Lung (tissue), 12 donors: ENCODE measurements around the gene NR2F1-AS1. TPM values are rescaled to one million over a fixed set of nuclear protein-coding genes. Genes with fewer than 3 reads are reported as not detected.

Source experiments
- ATAC-seq: fragments of 200-7000 bp; cut with Tn5 transposase; one replicate; pipeline ENCODE4 v1.9.1; 2020; ENCODE audit warnings: moderate number of reproducible peaks; ENCODE audit not compliant: insufficient read depth, low FRiP score
- DNase-seq, 3 donors: peaks; one replicate each; pipeline ENCODE4 v3.0.0-alpha.2; 2013 to 2017
- H3K27ac ChIP-seq, 2 donors: one replicate each; pipeline ENCODE4 v1.5.1; 2013; ENCODE audit warnings: mild to moderate bottlenecking in 2 of 2, moderate library complexity in 2 of 2, control low read depth in 1 of 2, inconsistent platforms in 1 of 2, low read depth in 1 of 2, low read length in 1 of 2
- H3K27me3 ChIP-seq, 3 donors: one replicate each; pipeline ENCODE4 v1.5.1; 2013; ENCODE audit warnings: low read length in 2 of 3; ENCODE audit not compliant: control insufficient read depth in 3 of 3, insufficient read depth in 3 of 3
- H3K36me3 ChIP-seq, 4 donors: one replicate each; pipeline ENCODE4 v1.5.1; 2013; ENCODE audit warnings: low read length in 4 of 4, mild to moderate bottlenecking in 1 of 4, moderate library complexity in 1 of 4; ENCODE audit not compliant: control insufficient read depth in 4 of 4, insufficient read depth in 4 of 4
- H3K4me1 ChIP-seq, 5 donors: one replicate each; pipeline ENCODE4 v1.5.1; 2013; ENCODE audit warnings: low read length in 5 of 5, mild to moderate bottlenecking in 2 of 5, moderate library complexity in 1 of 5; ENCODE audit not compliant: control insufficient read depth in 5 of 5, insufficient read depth in 5 of 5
- H3K4me3 ChIP-seq: one replicate; pipeline ENCODE4 v1.5.1; 2013; ENCODE audit warnings: mild to moderate bottlenecking, control low read depth, moderate library complexity
- H3K9ac ChIP-seq, 2 donors: one replicate each; pipeline ENCODE4 v1.5.1; 2013; ENCODE audit warnings: low read length in 2 of 2, control low read depth in 1 of 2; ENCODE audit not compliant: insufficient read depth in 1 of 2
- H3K9me3 ChIP-seq, 4 donors: one replicate each; pipeline ENCODE4 v1.5.1; 2013; ENCODE audit warnings: low read length in 3 of 4, mild to moderate bottlenecking in 1 of 4, moderate library complexity in 1 of 4; ENCODE audit not compliant: control insufficient read depth in 4 of 4, insufficient read depth in 3 of 4
- WGBS, 2 donors: extraction: QIAGEN DNeasy Blood & Tissue Kit; methylation state at CpG; one replicate each; pipeline ENCODE4 v1.1.7; 2013; 5-methylcytosine and 5-hydroxymethylcytosine counted together
- polyA plus RNA-seq, 2 donors: library from polyadenylated mRNA; stranded (reverse); fragments of 200-250 nt; gene quantifications; one replicate each; pipeline ENCODE4 v1.2.1, GENCODE V29; 2013
- total RNA-seq, 2 donors: library from RNA; depleted of rRNA in 1 of 2; stranded (reverse); fragments of >200 nt in 1 of 2; gene quantifications; one replicate each; pipeline ENCODE4 v1.2.1, GENCODE V29; 2014 to 2021
- TF ChIP-seq, protein P1 (sequence below): IDR thresholded peaks from 2 replicates; pipeline ENCODE4 v1.5.1; 2012; ENCODE audit warnings: mild to moderate bottlenecking; ENCODE audit errors: control extremely low read depth, extremely low read depth
- donor health status: control.
- donor health status: control.
- donor health status: Bipolar disorder and iron deficiency.
- donor health status: healthy.
- donor health status: DM: yes; HTN: yes; CAD: no.

Gene NR2F1-AS1
- total and polyA plus RNA-seq, 4 donors: 3.6 to 50.0 (median 10.9) TPM

DNA sequence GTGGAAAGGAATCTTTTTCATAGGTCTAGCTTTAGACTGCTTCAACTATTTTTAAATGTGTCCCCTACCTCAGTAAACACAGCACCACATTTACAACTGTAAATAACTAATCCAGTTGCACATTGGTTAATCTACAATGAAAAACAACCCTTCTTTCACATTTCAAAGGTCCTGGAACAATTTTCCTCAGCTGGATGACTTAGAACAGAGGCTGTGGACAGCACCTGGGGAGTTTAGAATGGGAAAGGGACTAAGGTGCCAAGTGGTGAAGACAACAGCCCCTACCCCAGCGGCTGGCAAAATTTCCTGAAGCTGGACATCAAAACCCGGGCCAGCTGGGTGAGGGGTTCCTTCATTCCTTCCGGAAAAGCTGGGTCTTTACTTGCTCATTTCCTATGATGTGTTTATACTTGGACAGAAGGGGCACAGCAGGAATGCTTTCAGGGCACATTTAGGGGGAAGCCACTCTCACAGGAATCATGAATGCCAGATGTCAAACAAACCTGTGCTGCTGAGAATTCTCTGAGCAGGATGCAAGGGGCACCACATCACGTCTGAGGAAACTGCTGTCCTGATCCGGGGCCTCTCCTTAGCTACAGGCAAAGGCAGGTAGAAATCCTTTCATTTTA, 158.3 kb downstream of the NR2F1-AS1 start:
- 43 to 57% methylated on average over 5 of the region's 5 CpGs for WGBS, 2 donors
- TF ChIP-seq, protein P1, sequence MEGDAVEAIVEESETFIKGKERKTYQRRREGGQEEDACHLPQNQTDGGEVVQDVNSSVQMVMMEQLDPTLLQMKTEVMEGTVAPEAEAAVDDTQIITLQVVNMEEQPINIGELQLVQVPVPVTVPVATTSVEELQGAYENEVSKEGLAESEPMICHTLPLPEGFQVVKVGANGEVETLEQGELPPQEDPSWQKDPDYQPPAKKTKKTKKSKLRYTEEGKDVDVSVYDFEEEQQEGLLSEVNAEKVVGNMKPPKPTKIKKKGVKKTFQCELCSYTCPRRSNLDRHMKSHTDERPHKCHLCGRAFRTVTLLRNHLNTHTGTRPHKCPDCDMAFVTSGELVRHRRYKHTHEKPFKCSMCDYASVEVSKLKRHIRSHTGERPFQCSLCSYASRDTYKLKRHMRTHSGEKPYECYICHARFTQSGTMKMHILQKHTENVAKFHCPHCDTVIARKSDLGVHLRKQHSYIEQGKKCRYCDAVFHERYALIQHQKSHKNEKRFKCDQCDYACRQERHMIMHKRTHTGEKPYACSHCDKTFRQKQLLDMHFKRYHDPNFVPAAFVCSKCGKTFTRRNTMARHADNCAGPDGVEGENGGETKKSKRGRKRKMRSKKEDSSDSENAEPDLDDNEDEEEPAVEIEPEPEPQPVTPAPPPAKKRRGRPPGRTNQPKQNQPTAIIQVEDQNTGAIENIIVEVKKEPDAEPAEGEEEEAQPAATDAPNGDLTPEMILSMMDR: no peak
- Histone ChIP-seq H3K9ac (no peak overlapping the region), H3K9me3 (no peaks in the 10 kb centered on the region), H3K27ac (no peak overlapping the region), H3K4me3 (no peak overlapping the region), H3K4me1 (peaks cover 0 to 27% (median 3%) of the 10 kb centered on the region in 5 donors), H3K36me3 (no peaks in the 10 kb centered on the region), H3K27me3 (no peaks in the 10 kb centered on the region)
- no peak for ATAC-seq
- no peak for DNase-seq

DNA sequence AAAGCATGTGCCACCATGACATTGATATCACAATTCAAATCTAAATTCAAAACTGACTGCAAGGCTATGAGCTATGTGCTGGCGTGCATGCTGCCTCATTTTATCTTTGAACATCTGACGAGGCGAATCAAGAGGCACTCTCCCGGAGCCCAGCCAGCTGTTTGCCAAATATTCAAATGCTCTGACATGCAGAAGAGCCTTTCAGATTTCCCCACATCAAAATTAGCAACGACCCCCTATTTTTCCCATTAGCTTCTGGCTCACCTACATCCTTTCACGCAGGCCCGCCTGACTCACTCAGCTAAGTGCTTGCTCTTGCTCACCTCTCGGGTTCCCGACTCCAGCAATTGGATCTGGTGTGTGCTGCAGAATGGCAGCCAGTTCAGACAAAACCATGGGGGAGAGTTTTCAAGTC, 159.0 kb downstream of the NR2F1-AS1 start:
- Histone ChIP-seq H3K4me1 (peaks cover 0 to 27% (median 3%) of the 10 kb centered on the region in 5 donors), H3K4me3 (no peak overlapping the region), H3K9me3 (no peaks in the 10 kb centered on the region), H3K27me3 (no peaks in the 10 kb centered on the region), H3K36me3 (no peaks in the 10 kb centered on the region), H3K27ac (no peak overlapping the region), H3K9ac (no peak overlapping the region)
- DNase-seq (peak in 2 of 3 donors; percentile 45 to 53), ATAC-seq (no peak)
- 76 to 82% methylated on average over 9 of the region's 9 CpGs for WGBS, 2 donors
- TF ChIP-seq, protein P1: no peak

DNA sequence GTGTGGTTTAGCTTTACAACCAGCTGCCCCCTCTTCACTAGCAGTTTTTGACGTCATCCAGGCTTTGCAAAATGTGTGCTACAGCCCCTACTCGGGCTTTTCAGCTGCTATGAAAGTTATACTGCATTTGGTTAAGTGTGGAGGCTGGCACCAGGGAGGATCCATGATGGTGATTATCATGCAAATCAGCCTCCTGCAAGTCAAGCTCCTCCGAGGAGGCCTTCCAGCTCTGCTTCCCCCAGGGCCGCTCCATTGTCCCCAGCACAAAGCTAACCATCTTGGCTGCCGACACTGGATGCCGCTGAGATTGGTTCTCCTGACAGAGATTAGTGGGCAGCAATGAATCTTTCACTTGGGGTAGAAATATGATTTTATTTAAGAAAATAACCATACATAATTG, 159.6 kb downstream of the NR2F1-AS1 start:
- Histone ChIP-seq H3K36me3 (no peaks in the 10 kb centered on the region), H3K27ac (no peak overlapping the region), H3K9ac (no peak overlapping the region), H3K27me3 (no peaks in the 10 kb centered on the region), H3K9me3 (no peaks in the 10 kb centered on the region), H3K4me3 (no peak overlapping the region), H3K4me1 (peaks cover 0 to 27% (median 3%) of the 10 kb centered on the region in 5 donors)
- DNase-seq (no peak), ATAC-seq (no peak)
- TF ChIP-seq, protein P1: no peak
- 79 to 88% methylated on average over 6 of the region's 6 CpGs for WGBS, 2 donors

DNA sequence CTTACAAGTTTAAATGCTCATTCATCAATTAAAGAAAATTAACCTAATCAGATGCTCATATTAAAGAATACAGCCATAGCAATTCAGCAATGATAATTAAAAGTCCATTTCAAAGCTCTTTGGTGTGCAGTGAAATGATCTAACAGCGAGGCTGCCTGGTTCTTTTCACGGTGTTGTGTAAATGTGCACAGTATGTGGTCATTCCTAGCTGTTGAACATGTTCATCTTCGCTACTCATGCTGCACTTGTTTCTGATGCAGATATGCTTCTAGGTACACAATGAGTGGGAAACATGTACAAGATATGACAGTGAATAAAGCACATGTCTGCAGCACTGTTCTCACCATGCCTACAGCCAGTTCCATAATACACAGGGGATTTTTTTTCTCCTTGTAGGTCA, 163.5 kb downstream of the NR2F1-AS1 start:
- no peak for ATAC-seq
- no peak overlapping the region for H3K27ac ChIP-seq
- H3K4me1 ChIP-seq: peaks cover 0 to 13% (median 0%) of the 10 kb centered on the region in 5 donors
- no peak overlapping the region for H3K9ac ChIP-seq
- DNase-seq: no peak
- H3K9me3 ChIP-seq: no peaks in the 10 kb centered on the region
- 92 to 93% methylated on average over 3 of the region's 3 CpGs for WGBS, 2 donors
- TF ChIP-seq, protein P1: no peak
- H3K36me3 ChIP-seq: no peaks in the 10 kb centered on the region
- H3K4me3 ChIP-seq: no peak overlapping the region
- H3K27me3 ChIP-seq: no peaks in the 10 kb centered on the region
